ENCODE results near the gene GRIK1.

DNA sequence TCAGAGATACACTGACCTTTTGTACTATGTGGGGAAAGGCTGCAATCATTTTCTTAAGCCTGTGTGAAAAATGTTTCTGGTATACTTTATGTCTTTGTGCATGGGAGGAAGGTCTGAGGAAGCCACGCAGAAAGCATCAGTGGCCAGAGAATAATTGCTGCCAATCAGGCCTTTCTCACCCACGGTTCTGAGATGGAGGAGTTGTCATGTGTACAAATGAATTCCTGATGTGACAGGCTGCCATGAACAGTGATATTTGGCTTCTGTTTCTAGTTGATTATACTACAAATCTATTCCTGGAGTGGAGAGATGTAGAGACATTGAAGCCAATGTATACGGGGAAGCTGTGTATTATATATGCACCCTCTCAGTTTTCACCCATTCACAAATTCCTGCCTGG is 142.6 kb downstream of the GRIK1 start:
- TF ChIP-seq, protein P1, sequence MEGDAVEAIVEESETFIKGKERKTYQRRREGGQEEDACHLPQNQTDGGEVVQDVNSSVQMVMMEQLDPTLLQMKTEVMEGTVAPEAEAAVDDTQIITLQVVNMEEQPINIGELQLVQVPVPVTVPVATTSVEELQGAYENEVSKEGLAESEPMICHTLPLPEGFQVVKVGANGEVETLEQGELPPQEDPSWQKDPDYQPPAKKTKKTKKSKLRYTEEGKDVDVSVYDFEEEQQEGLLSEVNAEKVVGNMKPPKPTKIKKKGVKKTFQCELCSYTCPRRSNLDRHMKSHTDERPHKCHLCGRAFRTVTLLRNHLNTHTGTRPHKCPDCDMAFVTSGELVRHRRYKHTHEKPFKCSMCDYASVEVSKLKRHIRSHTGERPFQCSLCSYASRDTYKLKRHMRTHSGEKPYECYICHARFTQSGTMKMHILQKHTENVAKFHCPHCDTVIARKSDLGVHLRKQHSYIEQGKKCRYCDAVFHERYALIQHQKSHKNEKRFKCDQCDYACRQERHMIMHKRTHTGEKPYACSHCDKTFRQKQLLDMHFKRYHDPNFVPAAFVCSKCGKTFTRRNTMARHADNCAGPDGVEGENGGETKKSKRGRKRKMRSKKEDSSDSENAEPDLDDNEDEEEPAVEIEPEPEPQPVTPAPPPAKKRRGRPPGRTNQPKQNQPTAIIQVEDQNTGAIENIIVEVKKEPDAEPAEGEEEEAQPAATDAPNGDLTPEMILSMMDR (IDR thresholded peaks at IDR 0.05; ENCODE audit: borderline replicate concordance, extremely low read depth, low read length, poor library complexity, severe bottlenecking) = no peak
- no peak for TF ChIP-seq EZH2 (IDR thresholded peaks at IDR 0.05; ENCODE audit: borderline replicate concordance, low read depth, low read length, severe bottlenecking)
